ENCODE measurements around the gene EXD3. TPM values are rescaled to one million over a fixed set of nuclear protein-coding genes. Genes with fewer than 3 reads are reported as not detected.

The EXD3 gene
- polyA plus RNA-seq, 1 donor: 16.6 TPM

DNA sequence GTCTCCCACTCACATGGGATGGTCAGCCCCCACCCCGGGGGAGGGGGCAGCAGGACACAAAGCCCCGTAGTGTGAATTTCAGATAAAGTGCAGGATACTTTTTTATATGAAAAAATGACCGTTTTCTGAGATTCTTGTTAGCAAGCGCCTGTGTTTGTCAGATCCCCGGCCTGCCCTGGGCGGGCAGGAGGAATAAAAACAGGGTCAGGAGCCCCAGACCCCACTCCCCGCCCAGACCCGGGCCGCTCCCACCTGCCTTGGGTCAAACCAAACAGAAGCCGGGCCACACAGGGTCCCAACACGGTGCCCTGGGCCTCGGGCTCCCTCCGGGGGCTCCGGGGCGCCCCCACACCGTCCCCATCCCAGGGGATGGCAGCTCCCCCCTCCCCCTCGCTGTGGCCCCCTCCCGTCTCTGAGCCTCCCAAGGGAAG is 107.4 kb downstream of the EXD3 start:
- no peak for DNase-seq

DNA sequence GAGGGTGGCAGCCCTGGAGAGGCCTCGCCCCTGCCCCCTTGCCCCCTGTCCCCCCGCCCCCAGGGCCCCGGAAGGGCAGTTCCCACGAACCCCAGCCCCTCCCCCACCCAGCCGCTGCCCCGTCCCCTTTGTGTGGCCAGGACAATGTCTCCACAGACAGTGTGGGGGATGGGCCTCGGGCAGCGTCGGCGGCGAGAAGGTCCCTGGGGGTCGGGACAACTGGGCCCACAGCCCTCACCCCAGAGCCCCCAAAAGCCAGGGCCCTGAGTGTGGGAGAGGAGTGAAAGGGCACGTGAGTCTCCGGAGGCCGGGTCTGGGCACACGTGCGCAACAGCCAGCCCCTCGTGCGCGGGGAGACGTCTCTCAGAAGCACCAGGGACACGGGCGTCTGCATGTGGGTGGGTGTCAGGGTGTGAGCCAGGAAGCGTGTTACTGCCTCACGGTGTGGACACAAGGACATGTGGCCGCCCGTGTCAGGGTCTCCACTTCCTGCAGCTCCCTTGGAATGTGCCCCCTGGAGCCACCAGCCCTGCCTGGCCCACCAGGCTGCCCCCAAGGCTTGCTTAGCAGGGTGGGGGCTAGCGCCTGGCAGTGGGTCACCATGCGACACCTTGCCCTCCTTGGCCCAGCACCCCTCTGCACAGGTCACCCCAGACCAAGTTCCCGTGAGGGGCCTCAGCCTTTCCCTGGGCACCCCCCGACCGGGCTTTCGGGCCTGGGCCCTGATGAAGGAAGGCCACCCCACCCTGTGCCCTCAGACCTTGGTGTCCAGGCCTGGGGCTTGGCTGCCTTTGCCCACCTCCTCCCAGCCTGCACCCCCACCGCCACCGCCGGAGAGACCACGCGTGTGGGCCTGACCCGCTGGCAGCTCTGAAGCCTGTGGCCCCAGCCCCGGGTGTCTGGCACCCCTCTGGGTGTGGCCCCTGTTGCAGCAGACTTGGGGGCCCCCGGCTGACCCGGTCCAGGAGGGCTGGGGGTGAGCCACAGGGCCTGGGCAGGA is 108.1 kb downstream of the EXD3 start:
- DNase-seq: no peak

DNA sequence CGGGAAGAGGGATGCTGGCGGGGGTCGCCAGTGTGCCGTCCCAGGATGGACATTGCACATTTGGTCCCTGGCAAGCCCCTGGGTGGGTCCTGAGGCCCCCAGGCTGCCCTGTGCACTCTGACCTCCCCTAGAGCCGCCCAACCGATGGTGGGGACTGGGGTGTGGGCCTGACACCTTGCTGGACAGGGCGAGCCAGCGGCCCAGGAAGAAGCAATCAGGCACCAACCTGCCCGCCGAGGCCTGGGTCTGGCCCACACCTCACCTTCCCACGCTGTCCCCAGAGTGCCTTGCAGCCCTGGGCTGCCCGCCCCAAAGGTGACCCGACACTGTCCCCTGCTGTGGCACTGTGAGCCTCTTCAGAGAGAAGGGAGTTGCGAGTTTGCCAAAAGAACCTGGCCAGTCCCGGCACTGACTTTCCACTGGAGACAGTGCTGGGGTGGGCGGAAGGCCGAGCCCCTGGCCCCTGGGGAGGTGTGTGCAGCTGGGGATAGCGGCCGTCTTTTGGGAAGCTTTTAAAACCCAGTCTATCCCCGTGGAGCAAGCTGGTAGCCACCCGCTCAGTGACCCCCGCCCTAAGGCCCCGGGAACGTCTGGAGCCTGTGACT is 108.9 kb downstream of the EXD3 start:
- DNase-seq: no peak

DNA sequence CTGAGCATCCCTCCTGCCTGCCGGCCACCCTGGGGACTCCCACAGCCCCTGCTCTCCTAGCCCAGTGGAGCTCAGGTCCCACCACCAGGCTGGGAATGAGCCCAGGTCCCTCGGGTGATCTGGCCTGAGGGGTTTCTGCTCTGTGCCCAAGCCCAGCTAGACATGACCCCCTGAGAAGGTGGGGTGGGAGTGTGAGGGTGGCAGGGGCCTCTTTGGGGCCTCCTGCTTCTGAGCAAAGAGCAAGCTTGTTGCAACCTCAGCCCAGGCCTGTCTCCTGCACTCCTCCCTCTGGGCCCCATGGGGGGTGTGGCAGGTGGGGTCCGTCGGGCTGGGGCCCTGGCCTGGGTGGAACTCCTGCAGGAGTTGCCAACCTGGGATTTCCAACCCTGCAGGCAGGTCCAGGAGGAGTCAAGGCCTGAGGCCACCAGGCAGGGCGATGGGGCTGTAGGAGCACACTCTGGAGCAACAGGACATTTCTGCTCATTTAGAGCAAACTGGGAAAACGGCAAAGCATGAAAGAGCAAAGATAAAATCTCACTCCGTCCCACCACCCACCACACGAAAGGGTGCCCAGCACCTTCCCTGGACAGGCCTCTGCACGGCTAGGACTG is 109.5 kb downstream of the EXD3 start:
- DNase-seq: no peak

DNA sequence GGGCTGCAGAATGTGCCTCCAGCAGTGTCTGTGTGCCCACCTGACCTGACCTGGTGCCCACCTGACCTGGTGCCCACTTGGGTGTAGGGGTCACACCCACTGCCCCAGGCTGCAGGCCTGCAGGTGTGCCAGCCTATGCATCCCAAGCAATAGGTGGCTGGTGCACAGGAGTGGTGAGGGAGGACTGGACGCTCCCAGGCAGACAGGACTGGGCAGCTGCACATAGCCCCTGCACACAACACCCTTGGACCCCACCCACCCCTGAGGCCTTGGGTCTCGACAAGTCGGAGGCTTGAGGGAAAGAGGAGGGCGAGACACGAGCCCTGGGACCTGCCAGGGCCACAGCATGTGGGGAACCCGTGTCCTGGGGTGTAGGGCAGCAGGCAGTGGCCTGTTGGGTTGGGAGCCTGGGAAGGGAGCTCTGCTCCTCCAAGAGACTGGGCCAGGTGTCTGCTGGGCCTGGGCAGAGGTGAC is 110.1 kb downstream of the EXD3 start:
- no peak for DNase-seq

DNA sequence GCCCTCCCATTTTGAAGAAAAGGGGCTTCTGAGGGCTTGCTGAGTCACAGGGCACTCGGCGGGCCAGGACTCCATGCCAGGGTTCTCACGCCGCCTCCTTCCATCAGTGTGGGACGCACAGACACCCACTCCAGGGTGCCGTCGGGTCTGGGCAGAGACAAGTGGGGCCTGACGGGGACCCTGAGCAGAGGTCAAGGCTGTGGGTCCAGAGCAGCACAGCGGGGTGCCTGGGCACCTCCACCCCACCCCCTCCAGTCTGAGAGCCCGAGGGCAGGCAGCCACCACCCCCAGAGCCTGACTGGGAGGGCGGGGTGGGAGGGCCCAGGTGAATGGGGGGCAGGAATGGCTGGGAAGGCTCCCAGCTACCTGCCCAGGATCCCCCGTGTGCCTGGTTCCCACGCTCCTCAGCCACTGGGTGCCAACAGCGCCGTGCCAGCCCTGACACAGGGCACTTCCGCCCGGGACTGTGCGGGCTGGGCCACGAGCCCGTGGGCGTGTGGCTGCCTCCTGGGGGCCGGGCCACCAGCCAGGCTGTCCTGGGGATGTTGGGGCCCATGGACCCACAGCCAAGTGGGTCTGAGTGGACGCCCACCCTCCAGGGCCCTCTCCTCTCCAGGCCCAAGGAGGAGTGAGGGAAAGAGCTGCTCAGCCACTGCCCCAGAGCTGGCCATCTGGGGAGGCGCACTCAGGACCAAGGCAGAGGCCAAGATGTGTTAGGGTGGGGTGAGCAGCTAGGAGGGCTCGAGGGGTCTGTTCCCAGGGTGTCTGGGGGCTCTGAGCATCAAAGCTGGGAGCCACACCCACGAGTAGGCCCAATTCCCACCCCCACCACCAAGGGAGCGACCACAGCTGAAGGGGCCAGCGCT is 110.7 kb downstream of the EXD3 start:
- no peak for DNase-seq

DNA sequence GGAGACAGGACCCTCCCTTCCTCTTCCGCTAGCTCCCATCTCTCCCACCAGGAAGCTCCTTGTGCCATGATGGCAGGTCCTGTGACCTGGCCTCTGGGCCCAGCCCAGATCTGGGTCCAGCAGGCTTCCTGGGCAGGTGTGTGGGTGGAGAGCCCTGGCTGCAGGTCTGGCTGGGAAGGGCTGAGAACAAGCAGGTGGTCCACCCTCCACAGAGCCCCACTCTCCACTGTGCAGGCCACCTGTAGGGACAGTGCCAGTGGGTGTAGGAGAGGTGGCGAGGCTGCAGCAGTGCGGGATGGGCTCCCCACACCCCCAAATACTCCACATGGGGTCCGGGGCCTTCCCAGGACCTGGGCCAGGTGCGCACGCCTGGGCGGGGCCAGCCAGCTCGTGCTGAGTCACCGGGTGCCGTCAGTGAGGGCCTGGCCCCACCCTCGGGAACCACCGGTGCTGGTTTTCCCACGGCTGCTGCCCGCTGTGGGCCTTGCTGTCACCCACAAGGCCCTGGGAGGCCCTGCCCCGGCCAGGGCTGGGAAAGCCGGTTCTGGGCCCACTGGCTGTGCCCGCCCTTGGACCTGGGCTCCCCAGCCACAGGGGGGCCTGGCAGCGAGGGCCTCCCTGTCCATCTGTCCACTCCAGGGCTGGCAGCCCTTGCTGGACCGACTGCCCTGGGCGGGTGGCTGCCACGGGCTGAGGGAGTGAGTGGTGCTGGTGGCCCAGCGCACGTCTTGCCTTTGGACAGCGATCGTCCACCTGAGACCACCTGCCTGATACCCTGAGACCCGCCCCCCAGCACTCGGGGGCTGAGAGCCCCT is 111.6 kb downstream of the EXD3 start:
- no peak for DNase-seq

DNA sequence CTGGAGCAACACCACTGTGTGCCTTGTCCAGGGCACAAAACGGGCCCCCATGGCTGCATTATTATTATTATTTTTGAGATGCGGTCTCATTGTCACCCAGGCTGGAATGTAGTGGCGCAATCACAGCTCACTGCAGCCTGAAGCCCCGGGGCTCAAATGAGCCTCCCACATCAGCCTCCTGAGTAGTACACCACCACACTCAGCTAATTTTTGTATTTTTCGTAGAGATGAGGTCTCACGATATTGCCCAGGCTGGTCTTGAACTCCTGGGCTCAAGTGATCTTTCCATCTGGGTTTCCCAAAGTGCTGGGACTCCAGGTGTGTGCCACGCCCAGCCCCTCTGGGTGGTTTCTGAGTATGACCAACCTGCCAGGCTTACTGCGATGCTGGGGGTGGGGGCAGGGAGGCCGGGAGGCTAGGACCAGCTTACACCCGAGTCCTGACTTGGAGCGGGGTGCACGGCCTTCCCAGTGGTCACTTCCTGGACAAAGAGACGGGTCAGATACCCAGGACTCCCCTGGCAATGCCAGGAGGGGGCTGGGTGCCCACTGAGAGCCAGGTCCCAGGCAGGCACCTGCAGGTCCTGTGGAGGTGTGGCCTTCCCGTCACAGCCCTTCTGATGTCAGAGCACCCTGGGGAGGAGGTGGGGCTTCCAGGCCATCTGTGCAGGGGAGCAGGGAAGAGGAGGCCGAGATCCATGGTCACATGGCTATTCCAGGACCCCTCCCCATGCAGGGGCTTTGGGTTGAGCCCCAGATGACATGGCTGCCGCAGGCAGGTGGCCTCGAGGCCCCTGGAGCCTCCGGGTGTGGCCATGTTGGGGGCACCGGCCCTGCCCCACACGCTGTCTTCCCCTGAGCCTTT is 112.5 kb downstream of the EXD3 start:
- no peak for DNase-seq

DNA sequence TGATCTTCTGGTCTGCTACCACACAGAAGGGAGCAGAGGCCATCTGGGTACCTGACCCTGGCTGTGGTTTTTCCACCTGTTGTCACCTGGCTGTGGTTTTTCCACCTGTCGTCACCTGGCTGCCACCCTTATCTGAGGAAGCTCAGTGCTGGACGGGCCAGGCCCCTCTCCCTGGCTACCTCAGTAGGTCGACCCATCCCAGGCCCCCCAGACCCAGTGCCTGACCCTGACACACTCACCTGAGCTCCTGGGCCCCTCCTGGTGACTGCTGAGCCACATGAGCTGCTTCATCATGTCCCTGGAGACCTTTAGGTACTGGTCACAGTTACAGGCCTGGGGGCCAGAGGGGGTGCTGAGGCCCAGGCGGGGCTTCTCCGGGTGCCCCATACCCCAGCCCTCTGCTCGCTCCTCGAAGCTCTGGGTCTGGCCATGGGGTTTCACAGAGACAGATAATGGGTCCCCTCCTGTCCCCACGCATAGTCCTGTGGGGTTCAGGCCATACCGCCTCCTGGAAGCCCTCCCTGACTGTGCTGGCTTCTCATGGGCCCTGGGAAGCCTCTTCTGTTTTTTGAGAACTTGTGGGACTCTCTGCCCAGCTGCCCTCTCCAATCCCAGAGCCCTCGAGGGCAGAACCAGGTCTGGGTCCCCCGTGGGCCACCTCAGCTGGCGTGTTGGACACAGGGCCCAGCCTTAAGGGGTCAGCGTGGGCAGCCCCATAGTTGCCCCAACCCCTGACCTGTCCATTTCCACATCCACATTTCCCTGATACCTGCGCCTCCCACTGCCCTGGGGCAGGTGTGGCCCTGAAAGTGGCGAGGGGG is 113.4 kb downstream of the EXD3 start:
- DNase-seq: no peak

DNA sequence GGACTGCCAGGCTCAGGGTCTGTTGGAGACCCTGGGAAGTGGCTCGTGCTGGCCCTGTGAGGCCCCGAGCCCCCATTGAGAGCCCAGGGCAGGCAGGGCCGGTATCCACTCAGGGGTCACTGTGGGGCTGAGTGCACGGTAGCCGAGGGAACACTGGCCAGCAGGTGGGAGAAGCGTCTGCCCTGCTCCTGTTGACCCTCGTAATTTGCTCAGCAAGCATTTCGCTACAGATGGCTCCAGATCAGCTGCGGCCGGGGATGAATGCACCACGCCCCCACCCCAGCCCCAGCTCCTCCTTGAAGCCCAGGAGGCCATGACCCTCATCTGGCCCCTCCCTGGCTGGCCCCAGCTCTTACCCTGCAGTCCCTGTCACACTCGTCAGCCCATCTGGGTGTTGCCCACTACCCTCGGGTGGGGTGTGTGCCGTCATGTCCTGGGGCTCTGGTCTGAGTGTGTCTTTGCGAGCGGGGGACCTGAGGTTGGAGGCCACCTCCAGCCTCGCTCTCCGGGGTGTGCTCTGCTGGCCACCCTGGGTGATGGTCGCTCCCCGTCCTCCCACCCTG is 114.8 kb downstream of the EXD3 start:
- DNase-seq: no peak

DNA sequence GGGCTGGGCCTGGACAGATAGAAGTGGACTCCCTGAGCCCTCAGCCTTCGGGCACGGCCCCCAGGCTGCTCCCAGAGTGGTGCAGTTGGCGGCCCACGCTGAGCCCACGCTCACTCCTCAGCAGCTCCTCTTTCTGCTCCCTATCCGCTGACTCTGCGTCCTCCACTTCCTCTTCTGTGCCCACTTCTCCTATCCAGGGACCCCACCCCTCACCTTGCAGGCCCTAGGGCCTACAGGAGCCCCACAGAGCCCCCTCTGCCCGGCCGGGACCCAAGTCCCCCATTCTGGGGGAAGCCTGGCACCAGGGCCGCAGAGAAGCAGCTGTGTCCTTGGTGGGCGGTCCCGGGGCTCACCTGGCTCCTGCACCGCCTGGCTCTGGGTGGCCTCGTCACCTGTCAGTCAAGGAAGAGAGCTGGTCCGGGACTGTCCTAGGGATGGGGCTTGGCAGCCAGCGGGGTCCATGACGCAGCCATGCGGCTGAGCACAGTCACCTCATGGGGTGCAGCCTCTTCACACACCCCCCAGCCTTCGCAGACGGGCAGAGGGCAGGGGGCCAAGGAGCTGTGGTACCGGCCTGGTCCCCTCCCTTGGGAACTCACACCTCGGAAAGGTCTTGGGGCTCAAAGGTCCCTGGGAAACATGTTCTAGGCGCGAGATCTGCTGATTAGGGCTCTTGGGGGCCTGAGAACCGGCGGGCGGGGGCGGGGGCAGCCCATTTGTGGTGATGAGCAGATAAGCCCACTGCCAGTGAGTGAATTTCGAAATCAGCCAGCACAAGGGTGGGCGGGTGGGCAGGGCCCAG is 115.5 kb downstream of the EXD3 start:
- DNase-seq: no peak

DNA sequence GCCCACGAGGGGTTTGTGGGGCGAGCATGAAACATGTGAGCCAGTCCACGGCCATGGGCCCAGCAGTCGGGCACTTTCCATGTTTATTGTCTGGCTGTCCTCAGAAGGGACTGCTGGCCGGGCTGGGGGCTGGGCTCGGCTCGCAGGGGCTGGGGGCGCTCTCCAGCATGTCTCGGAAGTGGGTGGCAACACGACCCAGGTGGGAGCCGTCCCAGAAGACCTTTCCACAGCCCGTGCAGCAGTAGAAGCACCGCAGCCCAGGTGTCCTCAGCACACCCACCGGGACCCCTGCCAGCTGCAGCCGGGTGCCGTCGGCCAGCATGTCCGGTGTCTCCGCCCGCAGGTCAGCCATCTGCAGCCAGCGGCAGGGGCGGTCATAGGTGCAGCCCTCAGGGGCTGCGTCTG is 116.1 kb downstream of the EXD3 start:
- no peak for DNase-seq

DNA sequence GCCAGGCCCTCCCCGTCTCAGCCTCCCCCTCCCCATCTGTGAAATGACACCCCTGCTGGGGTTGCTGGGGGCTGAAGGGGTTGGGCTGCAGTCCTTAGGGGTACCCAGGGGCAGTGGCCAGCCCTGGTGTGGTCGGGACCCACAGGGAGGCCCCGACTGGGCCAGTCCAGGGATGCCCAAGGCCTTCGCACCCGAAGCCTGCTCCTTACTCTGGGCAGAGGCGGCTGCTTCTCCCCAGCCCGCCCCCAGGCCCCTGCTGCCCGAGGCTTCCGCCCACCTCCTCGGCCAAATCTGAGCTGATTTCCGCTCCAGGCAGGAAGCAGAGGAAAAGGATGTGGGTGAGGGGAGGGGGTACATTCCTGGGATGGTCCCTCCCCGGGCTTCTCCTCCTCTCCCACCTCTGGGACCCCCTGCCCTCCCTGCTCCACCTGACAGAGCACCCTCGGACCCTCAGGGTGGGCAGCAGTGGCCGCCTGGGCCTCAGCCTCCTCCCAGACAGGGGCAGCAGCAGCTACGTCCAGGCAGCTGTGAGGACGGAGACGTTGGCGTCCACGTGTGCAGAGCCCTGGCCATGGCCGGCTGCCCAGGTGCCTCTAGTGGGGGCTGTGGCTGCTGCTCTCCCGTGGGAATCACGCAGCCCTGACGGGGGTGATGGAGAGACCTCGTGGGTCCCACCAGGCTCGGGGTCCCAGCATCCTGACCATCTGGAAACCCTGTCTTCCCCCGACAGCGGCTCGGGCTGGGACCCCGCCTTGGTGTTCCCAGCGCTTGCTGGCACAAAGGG is 116.7 kb downstream of the EXD3 start:
- DNase-seq: no peak

DNA sequence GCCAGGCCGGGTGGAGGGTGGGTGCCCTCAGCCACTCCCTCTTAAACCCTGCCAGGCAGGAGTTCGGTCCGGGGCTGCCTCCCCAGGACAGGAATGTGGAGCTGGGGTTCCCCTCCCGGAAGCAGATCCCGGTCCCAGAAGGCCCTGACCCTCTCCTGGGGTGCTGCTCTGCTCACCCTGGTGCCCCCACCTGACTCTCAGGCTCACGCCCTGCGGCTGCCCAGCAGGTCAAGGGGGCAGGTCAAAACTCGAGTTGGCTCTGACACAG is 117.2 kb downstream of the EXD3 start:
- no peak for DNase-seq

DNA sequence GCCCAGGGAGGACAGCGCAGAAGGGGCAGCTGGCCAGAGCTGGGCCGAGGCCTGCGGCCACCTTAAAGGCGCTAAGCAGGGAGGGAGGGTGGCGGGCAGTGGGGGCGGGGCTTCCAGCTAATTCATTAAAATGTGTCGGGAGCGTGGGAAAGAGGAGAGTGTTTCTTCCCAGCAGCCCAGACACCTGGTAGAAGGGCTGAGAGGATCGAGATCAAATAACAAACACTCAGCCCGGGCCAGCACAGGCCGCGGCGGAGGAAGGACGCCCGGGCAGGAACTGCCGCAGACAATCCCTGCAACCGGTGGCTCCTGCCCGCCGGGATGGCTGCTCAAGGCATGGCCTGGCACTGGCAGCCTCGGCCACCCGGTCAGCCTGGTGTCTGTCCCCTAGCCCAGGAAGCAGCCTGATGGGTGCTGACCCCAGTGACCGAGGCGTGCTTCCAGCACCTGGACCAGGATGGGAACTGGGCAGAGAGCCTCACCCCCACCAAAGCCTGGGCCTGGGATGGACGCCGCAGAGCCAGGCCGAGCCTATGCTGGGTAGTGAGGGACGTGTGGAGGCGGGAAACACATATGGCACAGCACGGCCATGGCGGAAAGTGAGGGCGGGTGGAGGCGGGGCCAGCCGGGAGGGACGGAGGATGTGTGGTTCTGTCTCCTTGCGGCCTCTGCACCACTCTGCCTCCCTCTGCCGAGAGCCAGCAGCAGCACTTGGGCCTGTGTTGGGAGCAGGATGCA is 117.7 kb downstream of the EXD3 start:
- DNase-seq: no peak

DNA sequence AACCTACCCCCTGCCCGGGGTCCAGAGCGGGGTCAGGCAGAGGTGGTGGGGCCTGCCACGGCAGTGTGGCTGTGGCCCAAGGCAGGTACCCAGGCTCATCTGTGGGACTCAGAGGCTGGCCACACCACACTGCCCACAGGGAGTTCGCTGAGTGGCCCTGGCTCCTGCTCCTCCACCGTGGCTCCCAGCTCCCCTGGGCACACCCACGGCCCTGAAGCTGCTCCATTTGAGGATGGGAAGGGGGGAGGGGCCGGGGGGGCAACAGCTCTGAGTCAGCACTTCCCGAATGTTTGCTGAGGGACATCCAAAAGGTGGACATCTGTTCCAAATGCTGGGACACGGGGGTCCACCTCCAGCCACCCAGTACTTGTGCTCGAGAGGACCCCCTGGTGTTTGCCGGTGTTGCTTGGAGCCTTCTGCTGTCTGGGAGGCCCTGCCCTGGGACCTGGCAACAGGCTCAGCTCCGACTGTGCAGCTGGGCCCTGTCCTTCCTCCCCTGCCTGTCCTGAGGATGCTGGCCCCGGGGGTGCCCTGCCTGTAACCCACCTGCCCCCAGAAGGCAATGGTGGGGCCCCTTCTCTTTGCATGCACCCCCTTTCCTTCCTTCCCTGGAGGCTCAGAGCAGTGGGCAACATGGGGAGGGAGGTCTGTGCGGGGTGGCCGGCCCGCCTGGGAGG is 118.4 kb downstream of the EXD3 start:
- no peak for DNase-seq
